ENCODE measurements around the gene ERAP2.

The ERAP2 gene

DNA sequence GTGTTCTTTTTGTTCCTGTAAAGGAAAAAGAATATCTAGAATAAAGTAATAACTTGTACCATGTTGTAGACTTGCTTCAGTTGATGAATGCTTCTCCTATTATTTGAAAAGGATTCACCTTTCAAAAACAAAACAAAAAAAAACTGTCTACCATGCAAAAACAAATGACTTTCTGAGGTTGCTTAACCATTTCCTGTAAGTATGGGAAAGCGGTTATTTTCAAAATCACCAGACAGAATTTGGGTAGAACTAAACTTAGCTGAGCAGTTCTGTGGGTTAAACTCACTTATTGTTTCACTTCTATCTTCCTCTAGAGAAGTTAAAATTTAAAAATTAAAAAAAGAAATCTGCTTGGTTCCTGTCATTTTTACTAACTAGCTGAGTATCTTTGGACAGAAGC lies 84.8 kb downstream of the ERAP2 start:
- no peak for DNase-seq (ENCODE audit: low read depth in 2 of 2, low spot score in 1 of 2)

GRCh38 chr5:96962540-96962991 lies 86.3 kb downstream of the ERAP2 start:
- DNase-seq (ENCODE audit: low read depth in 2 of 2, low spot score in 1 of 2) = no peak

DNA sequence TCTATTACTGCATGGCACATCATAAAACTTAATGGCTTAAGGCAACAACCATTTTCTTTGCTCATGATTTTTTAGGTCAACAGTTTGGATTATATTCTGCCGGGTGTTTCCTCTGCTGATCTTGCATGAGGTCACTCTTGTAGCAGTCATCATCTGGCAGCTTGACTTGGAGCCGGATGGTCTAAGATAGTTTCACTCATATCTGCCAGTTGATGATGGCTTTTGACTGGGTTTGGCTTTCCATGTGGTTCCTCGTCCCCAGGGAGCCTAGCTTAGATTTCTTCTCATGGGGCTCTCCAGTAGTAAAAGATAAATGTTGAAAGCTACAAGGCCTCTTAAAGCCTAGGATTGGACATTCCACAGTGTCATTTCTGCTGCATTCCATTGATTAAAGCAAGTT lies 87.0 kb downstream of the ERAP2 start:
- no peak for DNase-seq (ENCODE audit: low read depth in 2 of 2, low spot score in 1 of 2)

GRCh38 chr5:96966801-96967200 lies 90.5 kb downstream of the ERAP2 start:
- DNase-seq (ENCODE audit: low read depth in 2 of 2, low spot score in 1 of 2) = no peak

DNA sequence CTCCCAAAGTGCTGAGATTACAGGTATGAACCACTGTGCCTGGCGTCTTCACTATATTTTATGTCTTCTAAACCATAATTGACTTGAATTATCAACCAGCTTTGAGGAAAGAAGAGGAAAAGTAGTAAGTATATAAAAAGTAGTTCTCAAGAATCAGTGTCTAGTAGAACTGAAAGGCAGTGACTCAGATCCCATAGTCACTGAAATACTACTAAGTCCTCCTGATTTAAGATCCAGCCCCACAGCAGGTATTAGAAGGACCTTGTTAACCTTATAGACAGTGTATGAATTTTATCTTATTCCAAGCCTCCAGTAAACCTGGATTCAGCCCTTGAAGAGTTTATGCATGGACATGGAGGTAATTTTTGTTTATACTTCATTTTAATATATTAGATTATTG lies 91.1 kb downstream of the ERAP2 start:
- DNase-seq (ENCODE audit: low read depth in 2 of 2, low spot score in 1 of 2) = no peak

GRCh38 chr5:96968074-96968473 lies 91.8 kb downstream of the ERAP2 start:
- DNase-seq (ENCODE audit: low read depth in 2 of 2, low spot score in 1 of 2) = no peak

- DNase-seq (ENCODE audit: low read depth in 2 of 2, low spot score in 1 of 2) = no peak
Observed at GRCh38 chr5:96968614-96969013, 92.3 kb downstream of the ERAP2 start.

Data from stimulated activated CD8-positive, alpha-beta memory T cell treated with anti-CD3 and anti-CD28 coated beads, Interleukin-4, amount 100 ng/mL, for 1 hour (primary cell).